Midbrain (tissue), 1 donor: ENCODE measurements around the gene DNAJC12.
"Not testable (repeated sequence)": the region's sequence is repeated elsewhere in the genome, so short reads cannot be mapped to it uniquely, and the experiment has no call there.

Source experiments
- DNase-seq: peaks from one replicate; lab custom pipeline; 2025; lab: John Stamatoyannopoulos, UW

The DNAJC12 gene

DNA sequence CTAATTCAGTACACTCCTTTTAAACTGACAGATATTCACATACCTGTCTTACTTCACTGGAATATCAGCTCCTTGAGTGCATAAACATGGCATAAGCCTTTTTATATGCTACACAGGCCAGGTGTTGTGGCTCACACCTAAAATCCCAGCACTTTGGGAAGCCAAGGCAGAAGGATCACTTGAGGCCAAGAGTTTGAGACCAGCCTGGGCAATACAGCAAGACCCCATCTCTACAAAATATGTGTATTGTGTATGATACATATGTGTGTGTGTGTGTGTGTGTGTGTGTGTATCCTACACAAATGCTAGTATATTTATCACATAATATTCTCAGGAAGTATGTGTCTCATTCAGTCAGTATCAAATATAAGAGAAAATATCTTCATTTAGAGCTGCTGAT, 45.3 kb downstream of the DNAJC12 start:
- no peak for DNase-seq

DNA sequence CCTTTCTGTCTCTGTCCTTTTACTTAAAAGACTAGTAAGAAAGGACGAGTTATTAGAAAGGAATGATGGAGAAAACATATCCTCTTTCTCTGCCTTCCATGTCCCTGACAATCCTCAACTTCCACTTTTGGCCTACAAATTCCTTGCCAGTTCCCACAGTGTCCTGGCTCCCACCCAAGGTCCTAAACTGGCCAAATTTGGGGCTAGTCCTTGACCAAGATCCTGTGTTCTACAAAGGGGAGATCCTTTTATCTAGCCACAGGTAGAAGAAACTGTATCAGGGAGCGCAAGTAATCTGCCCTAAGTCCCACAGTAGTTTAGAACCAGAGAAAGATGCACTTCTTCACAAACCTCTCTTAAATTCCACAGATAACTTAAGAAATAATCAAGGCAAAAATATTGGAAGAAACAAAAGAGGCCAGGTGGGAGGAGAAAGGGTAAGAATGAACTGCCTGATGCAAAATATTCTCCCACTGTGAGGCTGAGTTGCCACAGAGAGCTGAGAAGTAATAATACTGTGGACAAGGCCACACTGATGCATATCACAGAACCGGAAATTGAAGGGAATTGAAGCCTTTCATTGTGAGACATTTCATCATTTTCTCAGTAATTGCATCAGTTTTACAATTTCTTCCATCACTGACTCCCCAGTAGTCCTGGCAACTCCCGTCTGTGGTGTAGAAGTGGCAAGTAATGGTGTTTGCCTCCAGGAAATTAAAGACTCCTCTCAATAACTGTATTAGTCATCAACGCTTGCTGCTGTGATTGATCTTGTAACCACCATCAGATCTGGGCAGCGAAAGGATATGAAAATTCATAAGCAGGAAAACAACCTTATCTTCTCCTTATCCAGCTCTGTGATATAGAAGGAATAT, 47.2 kb downstream of the DNAJC12 start:
- no peak for DNase-seq

DNA sequence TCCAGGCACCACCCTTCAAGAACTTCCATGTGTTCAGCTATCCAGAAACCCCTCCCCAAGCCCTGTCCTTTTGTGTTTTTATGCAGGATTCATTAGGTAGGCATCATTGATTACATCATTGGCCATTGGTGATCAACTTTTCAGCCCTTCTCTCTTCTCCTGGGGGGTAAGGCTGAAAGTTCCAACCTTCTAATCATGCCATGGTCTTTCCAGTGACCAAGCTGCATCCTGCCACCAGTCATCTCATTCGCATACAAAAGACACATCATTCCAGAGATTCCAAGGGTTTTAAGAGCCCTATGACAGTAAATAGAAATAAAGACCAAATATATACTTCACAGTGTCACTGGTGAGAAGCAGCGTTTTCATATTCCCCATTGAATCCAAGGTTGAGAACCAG, 48.2 kb downstream of the DNAJC12 start:
- no peak for DNase-seq

DNA sequence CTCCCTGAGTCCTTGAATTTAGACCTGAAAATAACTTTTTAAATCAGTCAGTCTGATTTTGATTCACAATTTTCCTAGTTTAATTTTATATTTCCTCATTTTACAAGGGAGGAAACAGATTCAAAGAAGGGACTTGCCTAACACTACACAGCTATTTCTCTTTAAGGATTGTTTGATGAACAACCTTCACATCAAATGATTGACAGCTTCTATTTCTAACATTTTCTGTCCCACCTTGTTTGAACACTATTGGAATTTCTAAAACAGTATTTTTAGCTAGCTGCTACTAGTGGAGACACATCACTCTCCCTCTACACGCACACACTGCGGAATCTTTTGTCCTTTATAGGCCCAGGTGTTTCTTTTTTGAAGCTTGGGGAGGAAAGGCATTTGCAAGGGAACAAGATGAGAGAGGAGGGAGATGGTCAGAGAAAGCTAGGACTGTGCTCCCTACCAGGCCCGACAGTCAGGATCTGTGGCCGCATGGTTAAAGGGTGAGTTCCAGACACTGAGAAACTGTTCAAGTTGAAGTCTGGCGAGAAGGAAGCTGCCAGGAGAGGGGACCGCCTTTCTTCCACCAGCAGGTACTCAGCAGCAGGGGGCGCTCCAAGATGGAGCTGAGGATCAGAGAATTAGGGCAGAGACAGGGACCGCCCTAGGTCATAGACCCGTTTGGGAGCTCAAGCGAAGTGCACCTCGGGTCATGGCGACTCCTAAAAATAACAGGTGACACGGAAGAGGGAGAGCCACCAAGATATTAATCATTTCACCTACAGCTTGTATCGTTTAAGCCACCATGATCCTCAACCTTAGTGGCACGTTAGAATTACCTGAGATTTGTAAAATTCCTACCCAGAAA, 49.7 kb downstream of the DNAJC12 start:
- no peak for DNase-seq

DNA sequence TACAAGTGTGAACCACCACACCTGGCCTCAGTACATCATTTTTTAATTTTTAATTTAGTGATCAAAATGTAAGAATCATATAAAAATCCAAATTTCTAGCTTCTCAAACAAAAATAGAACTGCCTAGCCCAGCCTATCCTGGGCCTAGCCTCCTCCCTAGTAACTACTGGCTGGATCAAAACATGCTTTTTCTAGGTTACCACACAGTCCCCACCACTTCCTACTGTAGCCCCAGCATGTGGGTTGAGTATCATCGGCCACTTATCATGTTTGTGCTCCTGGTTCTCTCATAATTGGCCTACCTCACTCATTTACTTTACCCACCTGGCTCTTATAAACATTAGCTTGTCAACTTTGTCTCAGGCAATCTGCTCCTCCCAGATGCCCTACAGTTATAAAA, 52.9 kb downstream of the DNAJC12 start:
- no peak for DNase-seq

DNA sequence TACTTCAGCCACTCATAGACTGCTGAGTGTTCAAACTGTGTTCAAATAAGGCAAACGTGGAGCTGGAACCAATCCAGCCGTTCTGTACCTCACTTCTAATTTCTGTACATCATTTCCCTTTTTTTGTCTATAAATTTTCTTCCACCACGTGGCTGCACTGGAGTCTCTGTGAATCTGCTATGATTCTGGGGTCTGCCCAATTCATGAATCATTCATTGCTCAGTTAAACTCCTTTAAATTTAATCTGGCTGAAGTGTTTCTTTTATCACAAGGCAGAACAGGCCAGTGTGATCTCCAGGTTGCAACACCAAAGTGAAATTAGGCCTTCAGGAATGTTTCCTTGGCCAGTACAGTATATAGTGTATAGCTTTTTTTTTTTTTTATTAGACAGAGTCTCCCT, 53.5 kb downstream of the DNAJC12 start:
- DNase-seq: no peak

DNA sequence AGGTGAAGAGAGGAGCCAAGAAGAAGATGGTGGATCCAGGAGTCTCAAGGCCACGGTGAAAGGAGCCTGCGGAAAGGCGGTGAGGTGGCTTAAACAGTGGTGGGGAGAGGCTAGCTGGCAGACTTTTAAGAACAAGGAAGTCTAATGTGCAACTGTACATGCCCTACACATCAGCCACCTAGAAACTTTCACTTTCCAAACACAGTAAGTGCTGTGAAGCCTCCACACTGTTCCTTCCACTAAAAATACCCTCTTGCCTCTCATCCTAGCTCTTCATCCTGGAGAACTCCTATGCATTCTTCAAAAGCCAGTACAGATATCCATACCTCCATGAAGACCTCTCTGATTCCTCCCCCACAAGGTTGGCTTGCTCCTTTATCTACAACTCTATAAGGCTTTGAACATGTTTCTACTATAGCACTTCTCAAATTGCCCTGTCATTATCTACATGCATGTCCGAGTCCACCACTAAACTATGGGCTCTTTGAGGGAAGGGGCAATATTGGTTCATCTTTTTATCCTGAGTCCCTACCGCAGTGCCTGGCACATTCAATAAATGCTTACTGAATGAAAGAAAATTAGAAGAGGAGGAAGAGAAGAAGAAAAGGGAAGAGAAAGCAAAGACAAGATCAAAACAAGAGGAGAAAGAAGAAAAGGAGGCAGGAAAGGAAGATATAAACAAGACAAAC, 54.2 kb downstream of the DNAJC12 start:
- DNase-seq: no peak

DNA sequence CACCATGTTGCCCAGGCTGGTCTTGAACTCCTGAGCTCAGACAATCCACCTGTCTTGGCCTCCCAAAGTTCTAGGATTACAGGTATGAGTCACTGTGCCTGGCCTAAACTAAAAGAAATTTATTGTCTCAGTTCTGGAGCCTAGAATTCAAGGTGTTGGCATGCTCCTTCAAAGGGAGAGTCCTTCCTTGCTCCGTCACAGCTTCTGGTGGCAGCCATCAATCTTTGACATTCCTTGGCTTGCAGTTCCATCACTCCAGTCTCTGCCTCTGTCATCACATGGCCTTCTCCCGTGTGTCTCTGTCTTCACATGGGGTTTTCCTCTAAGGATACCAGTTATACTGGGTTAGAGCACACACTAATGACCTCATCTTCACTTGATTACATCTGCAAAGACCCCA, 55.5 kb downstream of the DNAJC12 start:
- DNase-seq: no peak

DNA sequence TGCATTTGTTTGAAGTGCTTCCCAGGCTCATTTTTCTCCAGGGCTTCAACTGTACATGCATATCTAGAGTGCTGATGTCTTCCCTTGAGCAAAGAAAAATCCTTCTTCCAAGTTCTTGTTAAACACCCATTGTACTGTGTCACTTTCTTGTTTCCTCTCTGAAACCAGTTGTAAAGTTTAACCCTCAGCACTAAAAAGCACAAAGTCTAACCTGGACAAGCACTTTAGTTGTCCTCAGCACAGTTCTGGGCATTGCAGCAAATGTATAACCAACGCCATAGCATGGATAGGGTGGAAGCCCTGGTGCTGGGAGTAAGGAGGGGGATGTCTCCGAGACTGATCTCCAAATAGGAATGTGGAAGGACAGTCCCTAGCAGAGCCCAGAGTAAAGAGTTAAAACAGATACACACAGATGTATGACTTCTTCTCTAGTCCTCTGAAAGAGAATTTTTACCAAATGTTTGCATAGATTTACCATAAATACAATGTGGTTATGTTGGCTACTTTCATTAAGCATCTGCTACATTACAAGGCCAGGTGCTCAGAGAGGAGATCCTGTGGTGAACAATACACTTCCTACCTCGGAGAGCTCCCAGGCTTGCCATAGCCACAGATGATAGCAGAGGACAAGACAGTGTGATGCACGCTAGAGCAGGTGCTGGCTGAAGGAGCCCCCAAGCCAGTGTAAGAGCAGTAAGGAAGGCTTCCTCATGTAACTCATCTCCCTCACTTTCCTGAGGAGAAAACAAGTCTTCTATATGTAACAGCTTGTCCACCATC, 57.0 kb downstream of the DNAJC12 start:
- no peak for DNase-seq

DNA sequence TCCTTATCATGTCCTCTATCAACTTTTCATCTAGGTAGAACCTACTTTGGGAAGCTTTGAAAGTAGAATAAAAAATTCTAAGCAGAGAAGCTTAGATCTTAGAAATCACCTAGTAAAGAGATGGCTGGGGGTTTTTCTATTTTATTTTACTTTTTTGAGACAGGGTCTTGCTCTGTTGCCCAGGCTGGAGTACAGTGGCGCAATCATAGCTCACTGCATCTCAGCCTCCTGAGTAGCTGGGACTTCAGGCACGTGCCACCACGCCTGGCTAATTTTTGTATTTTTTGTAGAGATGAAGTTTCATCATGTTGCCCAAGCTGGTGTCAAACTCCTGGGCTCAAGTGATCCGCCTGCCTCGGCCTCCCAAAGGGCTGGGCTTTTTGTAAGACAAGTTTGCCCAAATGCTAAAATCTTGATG, 57.8 kb downstream of the DNAJC12 start:
- not testable (repeated sequence) for DNase-seq

DNA sequence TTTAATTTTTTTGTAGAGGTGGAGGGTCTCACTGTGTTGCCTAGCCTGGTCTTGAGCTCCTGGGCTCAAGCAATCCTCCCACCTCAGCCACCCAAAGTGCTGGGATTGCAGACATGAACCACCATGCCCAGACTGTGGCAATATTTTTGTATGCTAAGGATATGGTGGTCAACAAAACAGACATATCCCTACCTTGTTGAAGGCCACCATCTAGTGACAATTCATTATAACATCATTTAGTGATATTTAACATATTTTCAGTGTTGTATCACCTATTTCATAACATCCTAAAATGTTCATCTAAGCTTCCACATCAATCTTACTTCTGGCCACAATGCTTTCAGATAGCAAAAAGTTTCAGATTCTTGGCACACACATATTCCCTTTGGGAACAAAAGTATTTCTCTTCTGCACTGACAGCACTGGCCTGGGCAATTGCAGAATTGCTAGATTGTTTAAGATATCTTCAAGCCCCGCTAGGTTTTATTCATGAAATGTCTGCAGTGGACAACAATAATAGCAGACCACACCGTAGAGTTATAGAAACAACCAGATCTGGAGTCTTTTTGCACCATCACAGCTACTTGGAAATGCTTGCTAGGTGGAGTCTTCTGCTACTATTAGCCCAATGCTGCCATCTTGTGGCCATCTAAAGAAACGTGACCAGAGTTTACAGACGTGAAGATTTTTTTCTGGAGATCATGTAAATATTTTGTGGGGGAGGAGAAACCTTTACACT, 58.4 kb downstream of the DNAJC12 start:
- peak; percentile 89 for DNase-seq

DNA sequence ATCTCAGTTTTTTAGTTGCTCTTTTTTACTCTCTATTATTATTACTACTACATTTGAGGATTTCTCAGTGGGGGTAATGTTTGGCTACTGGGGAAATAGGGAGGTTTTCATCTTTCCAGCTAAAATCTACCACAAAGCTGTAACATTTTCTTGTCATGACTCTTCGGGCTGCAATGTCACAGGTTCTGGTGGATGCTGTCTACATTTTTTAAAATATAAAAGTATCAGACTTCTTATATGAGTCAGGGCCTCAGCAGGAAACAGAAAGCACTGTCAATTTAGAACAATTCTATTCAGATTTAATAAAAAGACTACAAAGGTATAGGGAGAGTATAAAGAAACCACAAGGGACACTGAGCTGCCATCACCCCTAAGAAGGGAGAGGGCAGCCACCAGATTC, 61.6 kb downstream of the DNAJC12 start:
- no peak for DNase-seq

DNA sequence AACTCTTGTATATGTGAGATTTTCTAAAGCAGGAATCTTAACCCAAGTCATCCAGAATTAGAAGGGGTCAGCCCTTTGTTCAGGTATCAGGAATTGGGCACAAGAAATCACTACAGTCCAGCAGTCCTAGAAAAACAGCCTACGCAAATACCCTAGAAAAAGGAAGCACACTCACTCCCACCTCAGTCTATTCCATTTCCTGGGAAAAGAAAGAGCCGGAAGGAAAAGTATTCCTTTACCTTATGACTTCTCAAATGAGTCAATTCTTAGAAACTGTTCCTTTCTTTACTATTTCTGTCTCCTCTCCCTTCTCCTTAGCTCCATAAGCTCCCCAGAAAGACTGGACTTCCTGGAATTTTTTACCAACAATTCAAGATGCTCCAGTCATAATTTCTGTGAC, 62.7 kb downstream of the DNAJC12 start:
- no peak for DNase-seq

DNA sequence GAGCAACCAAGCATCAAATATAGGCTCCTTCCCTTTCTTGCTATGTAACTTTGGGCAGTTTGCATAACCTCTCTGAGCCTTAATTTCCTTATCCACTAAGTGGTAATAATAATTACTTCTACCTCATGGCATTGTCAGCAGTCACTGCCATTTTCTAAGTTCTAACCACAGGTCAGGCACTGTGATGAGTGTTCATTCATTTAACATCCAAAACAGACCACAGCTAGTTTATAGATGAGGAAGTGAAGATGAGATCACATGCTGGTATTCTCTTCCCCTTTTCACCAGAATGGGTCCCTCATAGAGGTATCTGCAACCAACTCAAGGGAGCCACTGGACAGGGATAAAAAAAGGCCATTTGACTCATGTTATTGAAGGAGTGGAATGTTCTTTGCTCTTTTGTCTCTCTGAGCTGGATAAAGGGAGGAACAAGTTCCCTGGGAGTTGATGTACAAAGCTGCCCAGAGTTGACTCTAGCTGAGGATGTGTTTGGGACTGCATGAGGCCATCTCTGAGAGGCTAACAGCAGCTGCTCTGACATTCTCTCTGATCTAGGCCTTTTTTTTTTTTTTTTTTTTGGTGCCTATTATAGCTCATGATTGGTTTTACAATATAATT, 65.0 kb downstream of the DNAJC12 start:
- peak; percentile 32 for DNase-seq

DNA sequence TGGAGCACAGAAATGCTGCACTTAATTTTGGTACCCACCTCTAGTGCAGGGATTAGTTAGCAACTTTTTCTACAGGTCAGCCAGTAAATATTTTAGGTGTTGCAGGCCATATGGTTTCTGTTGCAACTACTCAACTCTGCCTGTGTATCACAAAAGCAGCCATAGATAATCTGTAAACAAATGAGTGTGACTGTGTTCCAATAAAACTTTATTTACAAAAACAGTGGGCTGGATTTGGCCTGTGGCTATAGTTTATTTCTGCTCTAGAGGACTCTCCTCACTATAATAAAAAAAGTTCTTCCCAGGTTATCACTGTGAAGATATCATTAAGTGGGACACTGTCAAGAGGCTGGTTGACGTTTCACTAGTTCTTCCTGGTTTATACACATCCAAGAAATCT, 65.8 kb downstream of the DNAJC12 start:
- no peak for DNase-seq

DNA sequence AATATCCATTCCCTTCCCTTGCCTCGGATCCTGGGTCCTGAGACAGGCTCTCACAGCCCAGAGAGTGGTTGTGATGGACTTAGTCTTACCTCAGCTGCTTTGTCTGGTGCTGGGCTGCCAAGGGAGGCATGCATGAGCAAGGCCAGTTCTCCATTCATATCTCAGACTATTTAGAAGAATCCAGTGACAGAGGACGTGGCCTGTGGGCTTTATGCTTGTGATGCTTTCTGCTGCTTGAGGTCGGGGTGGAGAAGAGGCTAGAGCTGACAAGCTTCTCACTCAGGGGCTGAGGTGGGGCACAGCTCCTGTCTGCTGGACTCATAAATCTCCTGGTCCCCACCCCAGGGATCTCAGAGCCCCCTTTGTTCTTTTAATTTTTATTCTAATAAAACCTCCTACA, 66.8 kb downstream of the DNAJC12 start:
- DNase-seq: no peak

DNA sequence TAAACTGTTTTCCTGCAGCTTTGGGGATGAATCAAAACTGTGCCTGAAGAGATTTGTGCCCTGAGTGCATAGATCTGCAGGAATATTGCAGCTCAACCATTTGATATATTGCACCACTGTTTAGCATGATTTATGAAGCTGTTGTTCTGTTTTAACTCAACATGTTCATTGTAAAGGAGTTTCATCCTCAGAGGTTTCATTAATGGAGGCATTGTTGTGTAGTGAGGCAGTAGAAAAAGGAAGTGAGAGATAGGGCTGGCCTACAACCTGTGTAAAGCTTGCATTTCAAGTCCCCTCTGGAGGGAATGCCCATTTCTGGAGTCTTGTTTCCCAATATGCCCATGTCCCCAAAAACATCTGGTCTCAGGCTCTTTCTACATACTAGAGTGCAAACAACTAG, 67.5 kb downstream of the DNAJC12 start:
- no peak for DNase-seq

DNA sequence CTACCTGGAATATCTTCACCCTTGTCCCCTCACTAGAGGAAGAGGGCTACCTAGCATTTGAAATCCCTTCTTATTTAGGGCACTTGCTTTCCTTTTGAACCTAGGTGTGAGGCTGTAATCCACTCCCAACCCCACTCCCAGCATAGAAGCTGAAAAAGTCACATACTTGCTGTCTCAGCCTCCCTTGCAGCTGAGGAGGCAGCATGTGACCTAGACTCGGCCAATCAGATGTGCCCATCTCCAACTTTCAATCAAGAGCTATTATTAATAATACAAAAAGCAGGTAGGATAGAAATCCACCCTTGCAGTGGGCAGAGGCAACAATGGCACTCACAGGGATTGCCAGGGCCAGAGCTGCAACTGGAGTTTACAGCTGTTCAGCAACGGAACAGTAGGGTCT, 70.7 kb downstream of the DNAJC12 start:
- DNase-seq: no peak

DNA sequence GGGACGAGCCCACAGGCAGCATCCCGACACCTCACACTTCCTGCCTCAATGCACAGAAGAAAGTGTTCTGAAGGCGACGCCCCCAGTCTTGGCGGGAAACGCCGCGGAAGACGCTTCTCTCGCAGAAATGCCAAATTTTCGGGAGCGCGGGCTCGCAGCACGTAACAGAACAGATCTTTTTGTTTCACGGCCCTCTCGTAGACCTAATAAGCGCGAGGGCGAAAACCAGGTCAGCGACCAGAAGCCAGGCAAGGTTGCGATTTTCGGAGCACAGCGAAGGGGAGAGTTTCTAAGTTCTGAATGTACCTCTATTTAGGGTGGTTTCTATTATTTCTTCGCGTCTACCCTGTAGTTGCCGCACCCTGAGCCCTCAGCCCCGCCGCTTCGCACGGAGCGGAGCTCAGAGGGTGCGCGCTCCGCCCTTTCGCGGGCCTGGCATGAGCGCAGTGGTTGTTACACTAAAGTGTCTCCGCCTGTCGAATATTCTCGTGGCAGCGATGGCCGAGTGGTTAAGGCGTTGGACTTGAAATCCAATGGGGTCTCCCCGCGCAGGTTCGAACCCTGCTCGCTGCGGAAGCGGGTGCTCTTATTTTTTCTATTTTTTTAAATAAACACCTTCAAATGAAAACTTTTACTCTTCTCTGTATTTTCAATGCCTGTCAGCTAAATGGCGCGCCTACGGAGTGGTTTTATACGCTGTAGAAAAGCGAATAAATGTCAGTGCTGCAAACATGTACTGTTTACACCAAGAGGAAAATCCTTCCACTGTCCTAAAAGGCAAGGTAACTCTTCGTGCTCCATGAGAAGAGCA, 73.8 kb downstream of the DNAJC12 start:
- DNase-seq: peak; percentile 96
